Islet precursor cell (in vitro differentiated cells): ENCODE measurements around the gene DIAPH2.
"Not testable (repeated sequence)": the region's sequence is repeated elsewhere in the genome, so short reads cannot be mapped to it uniquely, and the experiment has no call there.

Experiments
- DNase-seq: peaks from one replicate; pipeline ENCODE4 v3.0.0-alpha.2; 2018

The DIAPH2 gene

GRCh38 chrX:97401154-97401553, 716.5 kb downstream of the DIAPH2 start:
- DNase-seq: peak; percentile 55

GRCh38 chrX:97401586-97402136, 717.0 kb downstream of the DIAPH2 start:
- no peak for DNase-seq

- no peak for DNase-seq
These were observed 717.7 kb downstream of the DIAPH2 start for GRCh38 chrX:97402333-97402732.

GRCh38 chrX:97402903-97403302, 718.3 kb downstream of the DIAPH2 start:
- DNase-seq: no peak

GRCh38 chrX:97405031-97405660, 720.5 kb downstream of the DIAPH2 start:
- no peak for DNase-seq

- DNase-seq: not testable (repeated sequence)
These were observed 725.2 kb downstream of the DIAPH2 start for GRCh38 chrX:97409632-97410415.

- no peak for DNase-seq
These were observed 731.8 kb downstream of the DIAPH2 start for GRCh38 chrX:97416461-97416860.

- DNase-seq: no peak
These were observed 744.5 kb downstream of the DIAPH2 start for GRCh38 chrX:97429101-97429500.

- DNase-seq: no peak
These were observed 746.6 kb downstream of the DIAPH2 start for GRCh38 chrX:97431281-97431680.

- DNase-seq: no peak
These were observed 761.7 kb downstream of the DIAPH2 start for GRCh38 chrX:97446298-97446882.

- DNase-seq: no peak
These were observed 762.7 kb downstream of the DIAPH2 start for GRCh38 chrX:97447306-97447705.

GRCh38 chrX:97452283-97452682, 767.6 kb downstream of the DIAPH2 start:
- DNase-seq: no peak

- DNase-seq: no peak
These were observed 777.1 kb downstream of the DIAPH2 start for GRCh38 chrX:97461763-97462162.

- no peak for DNase-seq
These were observed 786.4 kb downstream of the DIAPH2 start for GRCh38 chrX:97471071-97471470.

- DNase-seq: no peak
These were observed 790.3 kb downstream of the DIAPH2 start for GRCh38 chrX:97474933-97475332.

GRCh38 chrX:97479106-97479890, 794.7 kb downstream of the DIAPH2 start:
- peak; percentile 52 for DNase-seq

GRCh38 chrX:97481228-97481627, 796.6 kb downstream of the DIAPH2 start:
- DNase-seq: peak; percentile 61

GRCh38 chrX:97482666-97483300, 798.1 kb downstream of the DIAPH2 start:
- no peak for DNase-seq

GRCh38 chrX:97490656-97491055, 806.0 kb downstream of the DIAPH2 start:
- no peak for DNase-seq

GRCh38 chrX:97494756-97495372, 810.2 kb downstream of the DIAPH2 start:
- DNase-seq: peak; percentile 70

GRCh38 chrX:97498093-97498492, 813.5 kb downstream of the DIAPH2 start:
- DNase-seq: no peak

GRCh38 chrX:97504431-97504830, 819.8 kb downstream of the DIAPH2 start:
- DNase-seq: no peak
